Effector memory CD8-positive, alpha-beta T cell (primary cell): Measurements from ENCODE around the gene KANSL1.

ENCODE experiments used
- ATAC-seq: fragments of 150-1000 bp; cut with Tn5 transposase; replicated peaks from 2 replicates; pipeline ENCODE4 v1.10.0; 2021; ENCODE audit warnings: mild to moderate bottlenecking, moderate library complexity
- DNase-seq, 3 experiments: peaks; one replicate each; pipeline ENCODE4 v3.0.0; 2021
- H3K27ac Mint-ChIP-seq, 2 donors: one replicate each; pipeline ENCODE4 v1.8.0; 2022; ENCODE audit warnings: mild to moderate bottlenecking in 2 of 2, mixed read lengths in 2 of 2, moderate library complexity in 2 of 2
- H3K27me3 Mint-ChIP-seq, 2 donors: one replicate each; pipeline ENCODE4 v1.8.0; 2022; ENCODE audit warnings: mixed read lengths in 2 of 2
- H3K36me3 Mint-ChIP-seq: one replicate; pipeline ENCODE4 v1.8.0; 2022; ENCODE audit warnings: mild to moderate bottlenecking, moderate library complexity, mixed read lengths; ENCODE audit not compliant: insufficient read depth
- H3K4me1 Mint-ChIP-seq, 2 donors: one replicate each; pipeline ENCODE4 v1.8.0; 2022; ENCODE audit warnings: low read depth in 2 of 2, mixed read lengths in 2 of 2
- H3K4me3 Mint-ChIP-seq, 2 donors: one replicate each; pipeline ENCODE4 v1.8.0; 2022; ENCODE audit warnings: mild to moderate bottlenecking in 2 of 2, mixed read lengths in 2 of 2, moderate library complexity in 2 of 2
- H3K9me3 Mint-ChIP-seq, 2 donors: one replicate each; pipeline ENCODE4 v1.8.0; 2022; ENCODE audit warnings: mixed read lengths in 2 of 2

KANSL1 gene

DNA sequence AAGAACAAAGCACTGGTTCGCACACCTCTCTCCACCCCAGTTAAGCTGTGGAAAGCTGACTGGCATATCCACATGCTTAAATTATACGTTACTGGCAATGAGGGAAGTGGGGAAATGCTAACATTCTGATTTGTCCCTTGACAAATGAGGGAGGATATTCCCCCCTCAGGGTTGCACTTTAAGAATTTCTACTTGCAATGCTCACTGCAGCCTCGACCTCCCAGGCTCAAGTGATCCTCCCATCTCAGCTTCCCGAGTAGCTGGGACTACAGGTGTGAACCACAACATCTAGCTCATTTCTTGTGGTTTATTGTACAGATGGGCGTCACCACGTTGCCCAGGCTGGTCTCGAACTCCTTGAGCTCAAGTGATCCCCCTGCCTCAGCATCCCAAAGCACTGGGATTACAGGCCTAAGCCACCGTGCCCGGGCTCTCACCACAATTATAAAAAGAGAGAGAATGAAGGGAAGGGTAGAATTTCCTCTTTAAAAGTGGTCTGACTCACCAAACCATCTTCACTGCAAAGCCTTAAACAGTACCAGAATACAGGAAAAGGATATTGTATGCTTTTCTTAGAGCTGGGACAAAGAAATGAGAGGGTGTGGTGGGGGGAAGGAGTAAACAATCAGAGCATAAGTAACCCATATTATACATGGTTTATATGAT is 38.9 kb downstream of the KANSL1 start:
- DNase-seq (peak; percentile 23 to 28 (median 24)), ATAC-seq (peak; percentile 76)
- Mint-ChIP-seq H3K27me3 (no peaks in the 10 kb centered on the region), H3K36me3 (peaks cover 16% of the 10 kb centered on the region), H3K4me1 (peaks cover 60 to 80% of the 10 kb centered on the region in 2 donors), H3K9me3 (no peaks in the 10 kb centered on the region), H3K27ac (peak overlapping the region; percentile 80 to 87), H3K4me3 (peak overlapping the region; percentile 70 to 76)

DNA sequence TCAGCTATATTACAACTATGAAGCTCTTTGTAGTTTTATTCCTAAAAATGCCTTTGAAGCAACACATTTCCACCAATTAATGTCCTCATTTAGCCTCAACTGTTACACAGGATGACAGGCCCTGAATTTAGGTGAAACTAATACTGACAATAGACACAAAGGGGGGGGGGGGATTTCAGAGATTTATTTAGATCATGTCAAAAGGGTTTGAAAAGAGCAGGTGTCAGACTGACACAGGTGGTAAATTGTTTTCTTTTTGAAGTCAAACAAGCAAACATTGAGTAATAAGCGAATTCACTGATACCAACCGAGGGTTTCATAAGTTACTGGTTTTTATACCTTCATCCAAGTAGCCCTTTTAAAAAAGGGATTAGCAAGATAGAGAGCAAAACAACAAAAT is 40.8 kb downstream of the KANSL1 start:
- ATAC-seq (no peak), DNase-seq (no peak)
- peak overlapping the region; percentile 15 to 87 for H3K27ac Mint-ChIP-seq
- peaks cover 22% of the 10 kb centered on the region for H3K36me3 Mint-ChIP-seq
- H3K27me3 Mint-ChIP-seq: no peaks in the 10 kb centered on the region
- H3K9me3 Mint-ChIP-seq: no peaks in the 10 kb centered on the region
- H3K4me3 Mint-ChIP-seq: peak overlapping the region; percentile 13 to 76
- peaks cover 64 to 85% of the 10 kb centered on the region in 2 donors for H3K4me1 Mint-ChIP-seq

DNA sequence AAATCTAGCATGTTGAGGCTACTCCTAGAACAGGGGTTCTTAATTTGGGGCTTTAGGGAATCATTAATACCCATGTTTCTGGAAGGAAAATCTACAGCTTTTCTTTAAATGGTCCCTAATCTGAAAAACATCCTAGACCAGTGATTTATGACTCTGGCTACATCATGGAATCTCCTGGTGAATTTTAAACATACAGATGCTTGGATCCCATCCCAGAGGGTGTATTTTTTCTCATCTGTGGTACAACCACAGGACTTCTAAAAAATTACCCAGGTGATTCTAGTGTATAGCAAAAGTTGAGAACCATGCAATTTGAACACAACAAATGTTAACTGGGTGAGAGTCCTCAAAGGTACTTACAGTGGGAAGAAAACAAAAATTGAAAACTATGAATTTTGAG is 41.5 kb downstream of the KANSL1 start:
- peaks cover 64 to 85% of the 10 kb centered on the region in 2 donors for H3K4me1 Mint-ChIP-seq
- no peak for ATAC-seq
- H3K9me3 Mint-ChIP-seq: no peaks in the 10 kb centered on the region
- H3K27me3 Mint-ChIP-seq: no peaks in the 10 kb centered on the region
- H3K27ac Mint-ChIP-seq: peak overlapping the region; percentile 15 to 87
- no peak for DNase-seq
- peak overlapping the region in 1 of 2 donors; percentile 0 for H3K4me3 Mint-ChIP-seq
- peaks cover 27% of the 10 kb centered on the region for H3K36me3 Mint-ChIP-seq

DNA sequence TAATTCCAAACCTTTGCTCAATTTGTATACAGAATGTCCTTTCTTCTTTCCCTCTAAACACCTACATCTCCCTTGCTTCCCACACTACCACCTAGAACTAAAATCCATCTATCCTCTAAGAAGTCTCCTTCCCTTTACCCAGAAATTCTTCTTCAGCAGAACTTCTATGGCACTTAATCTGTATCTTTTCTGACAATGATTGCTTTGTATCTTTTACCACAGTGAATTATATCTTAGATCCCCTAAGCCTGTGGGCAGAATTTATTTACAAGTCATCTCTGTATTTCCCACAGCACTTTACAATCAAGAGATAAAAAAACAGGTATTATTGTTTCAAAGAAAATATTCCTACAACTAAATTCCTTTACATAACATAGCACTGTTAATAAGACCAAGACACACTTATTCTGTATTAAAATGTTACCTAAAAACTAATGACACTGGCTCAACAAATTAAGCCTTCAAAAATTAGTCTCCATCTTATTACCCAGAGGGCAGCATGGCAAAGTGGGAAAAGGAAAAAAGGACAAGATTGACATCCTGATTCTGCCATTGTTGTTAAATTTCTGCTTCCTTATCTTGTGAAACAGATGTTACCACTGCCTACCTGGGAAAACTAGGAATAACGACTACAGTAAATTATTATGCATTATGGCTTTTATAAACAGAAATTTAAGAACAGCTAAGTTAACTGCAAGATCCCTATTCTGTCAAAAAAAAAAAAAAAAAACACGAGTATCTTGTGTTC is 42.8 kb downstream of the KANSL1 start:
- Mint-ChIP-seq H3K4me3 (peak overlapping the region; percentile 1 to 18), H3K9me3 (no peaks in the 10 kb centered on the region), H3K36me3 (peaks cover 24% of the 10 kb centered on the region), H3K4me1 (peaks cover 64 to 84% of the 10 kb centered on the region in 2 donors), H3K27ac (peak overlapping the region in 1 of 2 donors; percentile 25), H3K27me3 (no peaks in the 10 kb centered on the region)
- no peak for DNase-seq
- no peak for ATAC-seq

DNA sequence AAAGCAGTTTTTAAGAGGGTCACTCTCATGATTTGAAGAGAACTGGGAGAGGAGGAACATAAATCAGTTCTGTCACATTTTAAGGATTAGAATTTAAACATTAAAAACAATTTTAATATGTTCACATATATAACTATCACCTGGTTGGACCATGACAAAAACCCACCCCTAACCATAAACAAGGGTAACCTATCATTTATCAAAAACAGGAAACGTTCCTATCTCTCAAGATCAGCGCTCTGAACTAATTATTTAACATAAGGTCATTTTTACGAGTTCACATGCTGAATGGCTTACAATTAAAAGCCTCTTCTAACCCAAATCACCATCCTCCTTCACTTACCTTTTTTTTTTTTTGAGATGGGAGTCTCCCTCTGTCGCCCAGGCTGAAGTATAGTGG is 45.0 kb downstream of the KANSL1 start:
- no peak for DNase-seq
- Mint-ChIP-seq H3K36me3 (peaks cover 21% of the 10 kb centered on the region), H3K27ac (peak overlapping the region; percentile 82 to 84), H3K9me3 (no peaks in the 10 kb centered on the region), H3K4me1 (peaks cover 68 to 87% of the 10 kb centered on the region in 2 donors), H3K4me3 (peak overlapping the region; percentile 52 to 63), H3K27me3 (no peaks in the 10 kb centered on the region)
- no peak for ATAC-seq

DNA sequence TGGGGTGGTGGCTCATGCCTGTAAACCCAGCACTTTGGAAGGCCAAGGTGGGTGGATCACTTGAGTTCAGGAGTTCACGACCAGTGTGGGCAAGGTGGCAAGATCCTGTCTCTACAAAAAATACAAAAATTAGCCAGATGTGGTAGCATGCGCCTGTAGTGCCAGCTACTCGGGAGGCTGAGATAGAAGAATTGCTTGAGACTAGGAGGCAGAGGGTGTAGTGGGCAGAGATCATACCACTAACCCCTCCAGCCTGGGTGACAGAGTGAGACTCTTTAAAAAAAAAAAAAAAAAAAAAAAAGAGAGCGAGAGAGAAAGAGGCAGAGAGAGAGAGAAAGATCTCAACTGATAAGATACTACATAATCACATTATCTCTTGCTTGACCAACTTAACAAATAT is 45.9 kb downstream of the KANSL1 start:
- no peaks in the 10 kb centered on the region for H3K9me3 Mint-ChIP-seq
- peaks cover 66 to 85% of the 10 kb centered on the region in 2 donors for H3K4me1 Mint-ChIP-seq
- H3K27me3 Mint-ChIP-seq: no peaks in the 10 kb centered on the region
- H3K27ac Mint-ChIP-seq: peak overlapping the region; percentile 82 to 84
- H3K4me3 Mint-ChIP-seq: peak overlapping the region; percentile 52 to 63
- ATAC-seq (peak; percentile 72), DNase-seq (peak in 1 of 3 experiments; percentile 18)
- peaks cover 18% of the 10 kb centered on the region for H3K36me3 Mint-ChIP-seq

DNA sequence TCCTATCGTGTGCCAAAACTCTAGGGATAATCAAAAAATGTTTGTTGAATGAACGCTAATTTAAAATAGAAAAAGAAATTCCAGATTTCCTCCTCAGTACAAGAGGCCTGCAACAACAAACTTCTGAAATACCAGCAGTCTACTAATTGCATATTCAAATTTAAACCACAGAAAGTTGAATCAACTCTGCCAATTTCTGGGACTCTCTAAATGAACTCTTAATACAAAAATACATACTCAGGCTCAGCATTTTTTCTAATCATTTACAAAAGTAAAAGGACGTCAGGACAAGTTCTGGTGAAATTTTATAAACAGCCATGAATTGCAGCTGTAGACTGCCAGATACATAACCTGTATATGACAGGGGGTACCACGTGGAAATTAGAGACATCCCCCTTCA is 49.0 kb downstream of the KANSL1 start:
- Mint-ChIP-seq H3K4me1 (peaks cover 70 to 90% of the 10 kb centered on the region in 2 donors), H3K27ac (peak overlapping the region; percentile 41 to 52), H3K4me3 (peak overlapping the region; percentile 4 to 52), H3K9me3 (no peaks in the 10 kb centered on the region), H3K36me3 (peaks cover 23% of the 10 kb centered on the region), H3K27me3 (no peaks in the 10 kb centered on the region)
- no peak for ATAC-seq
- DNase-seq: no peak

DNA sequence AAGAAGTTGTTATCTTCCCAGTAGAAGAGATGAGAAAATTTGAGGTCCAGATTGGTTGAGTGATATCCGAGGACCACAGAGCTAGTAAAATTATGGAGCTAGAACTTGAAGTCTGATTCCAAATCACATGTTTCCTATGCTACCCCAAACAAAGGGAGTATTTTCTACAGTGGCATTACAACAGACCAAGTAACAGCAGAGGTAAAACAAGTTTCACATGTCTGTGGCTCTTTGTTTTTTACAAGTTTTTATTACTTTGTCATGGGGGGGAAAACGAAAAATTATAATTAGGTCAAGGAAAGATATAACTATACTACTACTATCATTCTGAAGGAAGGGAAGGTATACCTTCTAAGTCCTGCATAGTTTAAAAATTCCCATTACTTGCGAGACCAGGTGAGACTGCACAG is 49.4 kb downstream of the KANSL1 start:
- ATAC-seq: no peak
- Mint-ChIP-seq H3K27me3 (no peaks in the 10 kb centered on the region), H3K36me3 (peaks cover 22% of the 10 kb centered on the region), H3K4me3 (peak overlapping the region; percentile 6 to 52), H3K4me1 (peaks cover 70 to 90% of the 10 kb centered on the region in 2 donors), H3K9me3 (no peaks in the 10 kb centered on the region), H3K27ac (peak overlapping the region; percentile 41 to 52)
- no peak for DNase-seq

DNA sequence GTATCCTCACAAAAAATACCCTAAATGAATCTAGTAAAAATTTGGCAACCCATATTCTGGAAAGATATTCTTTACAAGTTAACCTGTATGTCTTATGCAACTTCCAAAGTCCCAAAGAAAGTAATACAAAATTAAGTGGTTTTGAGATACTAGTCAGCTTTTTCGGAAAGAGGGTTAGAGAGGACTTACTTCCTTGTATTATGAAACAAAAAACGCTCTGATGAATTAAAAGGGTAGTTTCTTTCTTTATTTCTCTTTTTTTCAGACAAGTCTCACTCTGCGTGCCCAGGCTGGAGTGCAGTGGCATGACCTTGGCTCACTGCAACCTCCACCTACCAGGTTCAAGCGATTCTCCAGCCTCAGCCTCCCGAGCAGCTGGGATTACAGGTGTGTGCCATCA is 51.6 kb downstream of the KANSL1 start:
- H3K4me1 Mint-ChIP-seq: peaks cover 72 to 90% of the 10 kb centered on the region in 2 donors
- peaks cover 14% of the 10 kb centered on the region for H3K36me3 Mint-ChIP-seq
- peak overlapping the region; percentile 49 to 59 for H3K4me3 Mint-ChIP-seq
- DNase-seq: no peak
- peak overlapping the region; percentile 61 to 73 for H3K27ac Mint-ChIP-seq
- no peaks in the 10 kb centered on the region for H3K9me3 Mint-ChIP-seq
- no peaks in the 10 kb centered on the region for H3K27me3 Mint-ChIP-seq
- ATAC-seq: no peak

DNA sequence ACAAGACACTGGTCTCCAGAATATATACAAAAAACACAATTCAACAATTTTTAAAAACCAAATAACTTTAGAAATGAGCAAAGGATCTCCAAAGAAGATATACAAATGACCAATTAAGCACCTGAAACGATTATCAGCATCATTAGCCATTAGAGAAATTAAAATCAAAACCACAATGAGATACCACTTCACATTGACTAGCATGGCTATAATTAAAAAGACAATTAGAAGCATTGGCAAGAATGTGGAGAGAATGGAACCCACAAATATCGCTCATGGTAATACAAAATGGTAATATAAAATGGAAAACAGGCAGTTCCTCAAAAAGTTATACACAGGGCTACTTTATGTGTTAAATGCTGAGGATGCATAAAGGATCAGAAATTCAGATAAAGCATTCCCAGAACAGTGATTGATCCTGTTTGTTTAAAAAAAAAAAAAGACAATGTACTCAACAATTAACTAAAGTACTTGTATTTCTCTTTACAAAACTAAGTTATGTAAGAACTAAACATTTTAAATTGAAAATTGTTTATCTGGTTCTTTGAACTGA is 52.5 kb downstream of the KANSL1 start:
- no peaks in the 10 kb centered on the region for H3K9me3 Mint-ChIP-seq
- H3K4me1 Mint-ChIP-seq: peaks cover 73 to 93% of the 10 kb centered on the region in 2 donors
- no peak for ATAC-seq
- no peak for DNase-seq
- peaks cover 14% of the 10 kb centered on the region for H3K36me3 Mint-ChIP-seq
- H3K4me3 Mint-ChIP-seq: peak overlapping the region; percentile 11 to 49
- H3K27ac Mint-ChIP-seq: peak overlapping the region; percentile 13 to 75
- no peaks in the 10 kb centered on the region for H3K27me3 Mint-ChIP-seq

DNA sequence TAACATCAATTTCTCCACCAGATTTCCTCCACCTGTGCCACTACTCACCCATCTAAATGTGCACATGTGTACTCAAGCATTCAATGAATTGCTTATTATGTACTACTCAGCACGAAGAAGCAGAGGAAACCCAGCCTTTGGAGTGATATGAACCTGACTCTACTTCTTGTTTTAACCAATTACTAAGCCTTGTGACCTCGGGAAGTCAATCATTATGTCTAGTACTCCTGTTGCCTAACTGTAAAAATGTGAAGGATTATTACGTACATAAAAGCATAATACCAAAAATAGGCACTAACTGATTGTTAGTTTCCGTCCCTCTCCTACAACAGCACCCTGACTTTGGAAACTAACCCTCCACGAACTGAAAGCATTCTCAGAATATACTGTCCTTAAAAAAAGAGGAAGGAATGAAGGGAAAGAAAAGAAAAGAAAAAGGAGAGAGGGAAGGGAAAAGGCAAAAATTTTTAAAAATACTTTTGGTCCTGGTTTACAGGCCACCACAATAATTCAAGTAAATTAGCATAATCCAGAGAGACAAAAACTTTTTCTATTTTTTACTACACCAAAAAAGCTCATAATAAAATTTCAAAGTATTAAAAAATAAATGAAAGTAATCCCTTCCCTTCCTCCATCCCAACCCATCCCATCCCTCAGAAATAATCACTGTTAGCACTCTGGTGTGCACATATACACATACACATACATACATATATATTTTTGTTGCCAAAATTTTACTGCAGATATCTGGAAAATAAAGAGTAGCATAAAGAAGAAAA is 53.6 kb downstream of the KANSL1 start:
- ATAC-seq: no peak
- no peaks in the 10 kb centered on the region for H3K9me3 Mint-ChIP-seq
- H3K27ac Mint-ChIP-seq: peak overlapping the region; percentile 42 to 75
- peaks cover 70 to 91% of the 10 kb centered on the region in 2 donors for H3K4me1 Mint-ChIP-seq
- DNase-seq: no peak
- H3K36me3 Mint-ChIP-seq: peaks cover 14% of the 10 kb centered on the region
- no peaks in the 10 kb centered on the region for H3K27me3 Mint-ChIP-seq
- peak overlapping the region; percentile 20 to 49 for H3K4me3 Mint-ChIP-seq

DNA sequence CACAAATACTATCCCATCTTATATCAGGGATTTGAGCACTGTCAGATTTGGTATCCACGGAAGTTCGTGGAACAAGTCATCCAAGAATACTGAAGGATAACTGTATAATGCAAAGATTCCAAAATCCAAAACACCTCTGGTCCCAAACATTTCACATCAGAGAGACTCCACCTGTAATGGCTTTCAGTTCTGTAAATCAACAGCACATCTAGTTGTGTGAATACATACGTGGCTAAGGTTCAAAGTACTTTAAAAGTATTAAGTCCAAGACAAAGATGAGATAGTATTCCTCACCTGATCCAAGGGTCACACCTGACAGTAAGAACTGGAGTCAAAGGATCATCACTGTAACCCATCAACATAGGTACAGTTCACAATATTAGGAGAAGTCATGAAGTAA is 54.8 kb downstream of the KANSL1 start:
- no peaks in the 10 kb centered on the region for H3K27me3 Mint-ChIP-seq
- no peaks in the 10 kb centered on the region for H3K9me3 Mint-ChIP-seq
- peak overlapping the region in 1 of 2 donors; percentile 39 for H3K4me3 Mint-ChIP-seq
- ATAC-seq (no peak), DNase-seq (no peak)
- peaks cover 70 to 90% of the 10 kb centered on the region in 2 donors for H3K4me1 Mint-ChIP-seq
- H3K27ac Mint-ChIP-seq: peak overlapping the region; percentile 42 to 67
- peaks cover 14% of the 10 kb centered on the region for H3K36me3 Mint-ChIP-seq

DNA sequence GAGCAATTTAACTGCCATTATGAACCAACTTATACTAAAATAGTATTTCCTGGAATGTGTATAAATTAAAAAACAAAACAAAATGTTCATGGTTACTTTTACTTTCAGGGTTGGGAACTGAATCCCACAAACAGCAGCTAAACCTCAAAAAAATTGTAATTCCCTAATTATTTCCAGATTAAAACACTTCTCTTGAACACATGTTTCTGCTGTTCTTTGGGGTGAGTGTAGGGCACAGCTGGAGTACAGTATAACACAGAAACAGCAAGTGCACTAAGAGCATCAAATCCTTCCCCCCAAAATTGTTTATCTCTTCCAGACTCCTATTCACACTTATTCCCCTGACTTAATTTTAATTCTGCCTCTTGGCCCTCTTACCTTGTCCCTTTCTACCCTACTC is 56.4 kb downstream of the KANSL1 start:
- no peaks in the 10 kb centered on the region for H3K27me3 Mint-ChIP-seq
- peaks cover 12% of the 10 kb centered on the region for H3K36me3 Mint-ChIP-seq
- no peak for DNase-seq
- no peaks in the 10 kb centered on the region for H3K9me3 Mint-ChIP-seq
- peaks cover 79 to 94% of the 10 kb centered on the region in 2 donors for H3K4me1 Mint-ChIP-seq
- no peak for ATAC-seq
- H3K4me3 Mint-ChIP-seq: peak overlapping the region; percentile 0 to 39
- H3K27ac Mint-ChIP-seq: peak overlapping the region; percentile 1 to 67
